Measurements from ENCODE around the gene VAMP2.

VAMP2 gene

GRCh38 chr17:8142158-8142886, 20.4 kb downstream of the VAMP2 start:
- 93 to 96% methylated on average over 23 of the region's 23 CpGs for WGBS, 2 experiments
- Histone ChIP-seq H3K36me3 (ENCODE audit: control insufficient read depth, insufficient read depth, low read length) (peaks cover 18% of the 10 kb centered on the region), H3K27me3 (ENCODE audit: control insufficient read depth, insufficient read depth, low read length, poor library complexity, severe bottlenecking) (peaks cover 10% of the 10 kb centered on the region), H3K4me3 (ENCODE audit: insufficient read depth, low read depth, low read length) (no peak overlapping the region), H3K4me1 (ENCODE audit: control insufficient read depth, insufficient read depth, low read length) (peaks cover 4% of the 10 kb centered on the region), H3K9me3 (ENCODE audit: control insufficient read depth, low read length) (no peaks in the 10 kb centered on the region), H3K27ac (ENCODE audit: insufficient read depth, low read depth, low read length, poor library complexity, severe bottlenecking) (no peak overlapping the region)

GRCh38 chr17:8141741-8142140, 21.0 kb downstream of the VAMP2 start:
- no peak overlapping the region for H3K4me3 ChIP-seq (ENCODE audit: insufficient read depth, low read depth, low read length)
- H3K36me3 ChIP-seq (ENCODE audit: control insufficient read depth, insufficient read depth, low read length): peaks cover 14% of the 10 kb centered on the region
- WGBS, 2 experiments: 94% methylated on average over 11 of the region's 11 CpGs

GRCh38 chr17:8141045-8141444, 21.7 kb downstream of the VAMP2 start:
- no peak overlapping the region for H3K4me3 ChIP-seq (ENCODE audit: insufficient read depth, low read depth, low read length)
- peaks cover 4% of the 10 kb centered on the region for H3K4me1 ChIP-seq (ENCODE audit: control insufficient read depth, insufficient read depth, low read length)
- H3K27me3 ChIP-seq (ENCODE audit: control insufficient read depth, insufficient read depth, low read length, poor library complexity, severe bottlenecking): peaks cover 14% of the 10 kb centered on the region
- H3K36me3 ChIP-seq (ENCODE audit: control insufficient read depth, insufficient read depth, low read length): peaks cover 7% of the 10 kb centered on the region
- WGBS, 2 experiments: 94 to 96% methylated on average over 7 of the region's 7 CpGs
- no peak overlapping the region for H3K27ac ChIP-seq (ENCODE audit: insufficient read depth, low read depth, low read length, poor library complexity, severe bottlenecking)
- no peaks in the 10 kb centered on the region for H3K9me3 ChIP-seq (ENCODE audit: control insufficient read depth, low read length)

More at GRCh38 chr17:8141741-8142140, 21.0 kb downstream of the VAMP2 start:
- Histone ChIP-seq H3K27ac (ENCODE audit: insufficient read depth, low read depth, low read length, poor library complexity, severe bottlenecking) (no peak overlapping the region), H3K9me3 (ENCODE audit: control insufficient read depth, low read length) (no peaks in the 10 kb centered on the region), H3K4me1 (ENCODE audit: control insufficient read depth, insufficient read depth, low read length) (peaks cover 4% of the 10 kb centered on the region), H3K27me3 (ENCODE audit: control insufficient read depth, insufficient read depth, low read length, poor library complexity, severe bottlenecking) (peaks cover 14% of the 10 kb centered on the region)

- H3K27me3 ChIP-seq (ENCODE audit: control insufficient read depth, insufficient read depth, low read length, poor library complexity, severe bottlenecking): peaks cover 14% of the 10 kb centered on the region
- H3K4me1 ChIP-seq (ENCODE audit: control insufficient read depth, insufficient read depth, low read length): peaks cover 4% of the 10 kb centered on the region
- H3K9me3 ChIP-seq (ENCODE audit: control insufficient read depth, low read length): no peaks in the 10 kb centered on the region
- no peak overlapping the region for H3K4me3 ChIP-seq (ENCODE audit: insufficient read depth, low read depth, low read length)
- peaks cover under 1% of the 10 kb centered on the region for H3K36me3 ChIP-seq (ENCODE audit: control insufficient read depth, insufficient read depth, low read length)
- 91 to 93% methylated on average over 16 to 18 of the region's 18 CpGs for WGBS, 2 experiments
- H3K27ac ChIP-seq (ENCODE audit: insufficient read depth, low read depth, low read length, poor library complexity, severe bottlenecking): no peak overlapping the region
Observed at GRCh38 chr17:8140065-8141029, 22.4 kb downstream of the VAMP2 start.

DNA sequence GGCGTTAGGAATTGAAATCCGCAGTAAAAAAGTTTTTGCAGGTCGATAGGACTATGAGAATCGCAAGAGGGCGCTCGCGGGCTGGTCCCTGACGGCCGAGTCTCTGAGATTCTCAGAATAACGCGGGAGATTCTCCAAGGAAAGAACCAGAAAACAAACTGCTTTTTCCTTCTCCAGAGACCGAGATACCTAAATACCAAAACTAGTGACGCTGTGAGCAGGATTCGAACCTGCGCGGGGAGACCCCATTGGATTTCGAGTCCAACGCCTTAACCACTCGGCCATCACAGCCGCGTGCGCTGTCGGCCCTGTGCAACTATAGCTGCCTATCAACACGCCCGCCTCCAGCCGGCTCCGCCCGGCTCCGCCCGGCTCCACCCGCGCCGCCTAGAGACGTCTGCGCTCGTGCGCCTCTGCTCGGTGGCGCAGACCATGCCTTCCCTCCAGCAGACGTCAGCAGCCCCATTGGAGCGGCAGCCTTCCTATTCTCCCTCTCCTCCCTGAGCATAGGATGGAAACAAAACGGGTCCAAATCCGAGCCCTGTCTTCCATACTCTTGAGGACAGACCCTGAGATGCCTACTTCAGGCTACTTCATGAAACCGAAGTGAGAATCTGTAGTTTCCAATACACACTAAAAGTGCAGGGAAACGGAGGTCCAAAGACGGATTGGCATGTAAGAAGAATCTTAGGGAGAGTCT, 23.9 kb downstream of the VAMP2 start:
- Histone ChIP-seq H3K4me3 (ENCODE audit: insufficient read depth, low read depth, low read length) (peak overlapping the region; percentile 76), H3K9me3 (ENCODE audit: control insufficient read depth, low read length) (no peaks in the 10 kb centered on the region), H3K27ac (ENCODE audit: insufficient read depth, low read depth, low read length, poor library complexity, severe bottlenecking) (peak overlapping the region; percentile 93), H3K27me3 (ENCODE audit: control insufficient read depth, insufficient read depth, low read length, poor library complexity, severe bottlenecking) (peaks cover 14% of the 10 kb centered on the region), H3K36me3 (ENCODE audit: control insufficient read depth, insufficient read depth, low read length) (no peaks in the 10 kb centered on the region), H3K4me1 (ENCODE audit: control insufficient read depth, insufficient read depth, low read length) (peaks cover 4% of the 10 kb centered on the region)
- 0% methylated on average over 46 of the region's 46 CpGs for WGBS, 2 experiments

DNA sequence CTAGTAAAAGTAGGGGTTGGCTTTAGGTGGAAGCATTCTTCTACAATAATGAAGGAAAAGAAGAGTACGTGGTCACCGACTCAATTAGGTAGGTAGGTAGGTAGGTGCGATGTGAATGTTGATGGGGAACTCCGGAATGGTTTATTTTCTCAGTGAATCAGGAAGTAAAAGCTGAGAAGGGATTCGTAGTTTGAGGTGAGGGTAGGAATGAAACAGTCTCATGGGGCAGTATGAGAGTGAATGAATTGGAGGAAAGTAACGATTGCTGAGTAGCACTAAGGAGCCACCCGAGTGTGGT, 24.4 kb downstream of the VAMP2 start:
- H3K9me3 ChIP-seq (ENCODE audit: control insufficient read depth, low read length): no peaks in the 10 kb centered on the region
- no peak overlapping the region for H3K27ac ChIP-seq (ENCODE audit: insufficient read depth, low read depth, low read length, poor library complexity, severe bottlenecking)
- peaks cover 7% of the 10 kb centered on the region for H3K4me1 ChIP-seq (ENCODE audit: control insufficient read depth, insufficient read depth, low read length)
- H3K27me3 ChIP-seq (ENCODE audit: control insufficient read depth, insufficient read depth, low read length, poor library complexity, severe bottlenecking): peaks cover 14% of the 10 kb centered on the region
- WGBS, 2 experiments: 2 to 5% methylated on average over 7 of the region's 7 CpGs
- peak overlapping the region; percentile 76 for H3K4me3 ChIP-seq (ENCODE audit: insufficient read depth, low read depth, low read length)
- H3K36me3 ChIP-seq (ENCODE audit: control insufficient read depth, insufficient read depth, low read length): no peaks in the 10 kb centered on the region

DNA sequence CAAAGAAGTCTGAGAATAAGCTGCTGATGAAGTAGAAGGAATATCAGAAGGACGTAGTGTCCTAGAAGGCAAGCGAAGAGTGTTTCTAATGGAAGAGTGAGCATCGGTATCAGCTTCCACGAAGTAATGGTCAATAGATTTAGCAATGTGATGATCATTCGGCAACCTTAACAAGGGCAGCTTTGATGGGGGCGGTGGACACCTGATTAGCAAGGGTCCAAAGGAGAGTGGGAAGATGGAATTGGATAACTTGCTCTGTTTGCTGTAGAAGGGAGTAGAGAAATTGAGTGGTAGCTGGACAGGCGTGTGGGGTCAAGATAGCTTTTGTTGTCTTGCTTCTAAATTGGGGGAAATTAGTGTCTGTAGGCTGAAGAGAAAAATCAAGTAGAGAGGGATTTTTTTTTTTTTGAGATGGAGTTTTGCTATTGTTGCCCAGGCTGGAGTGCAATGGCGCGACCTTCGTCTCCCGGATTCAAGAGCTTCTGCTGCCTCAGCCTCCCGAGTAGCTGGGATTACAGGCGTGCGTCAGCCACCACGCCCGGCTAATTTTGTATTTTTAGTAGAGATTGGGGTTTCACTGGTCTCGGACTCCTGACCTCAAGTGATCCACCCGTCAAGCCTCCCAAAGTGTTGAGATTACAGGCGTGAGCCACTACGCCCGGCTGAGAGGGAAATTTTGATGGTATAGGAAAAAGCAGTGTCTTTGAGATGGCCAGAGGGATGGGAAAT, 24.9 kb downstream of the VAMP2 start:
- Histone ChIP-seq H3K27ac (ENCODE audit: insufficient read depth, low read depth, low read length, poor library complexity, severe bottlenecking) (no peak overlapping the region), H3K9me3 (ENCODE audit: control insufficient read depth, low read length) (no peaks in the 10 kb centered on the region)

DNA sequence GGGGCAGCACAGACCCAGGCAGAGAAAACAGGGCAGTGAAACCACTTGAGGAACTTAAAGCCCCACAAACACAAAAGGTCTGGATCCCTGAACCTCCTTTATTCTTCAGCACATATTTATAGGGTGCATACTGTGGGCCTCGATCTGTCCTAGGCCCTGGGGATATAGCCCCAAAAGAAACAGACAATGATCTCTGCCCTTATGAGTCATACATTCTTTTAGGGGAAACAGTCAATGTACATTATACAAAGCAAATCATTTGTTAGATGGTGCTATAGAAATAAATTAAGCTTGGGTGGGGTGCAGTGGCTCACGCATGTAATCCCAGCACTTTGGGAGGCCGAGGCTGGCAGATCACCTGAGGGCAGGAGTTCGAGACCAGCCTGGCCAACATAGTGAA, 28.8 kb downstream of the VAMP2 start:
- H3K27ac ChIP-seq (ENCODE audit: insufficient read depth, low read depth, low read length, poor library complexity, severe bottlenecking): no peak overlapping the region
- H3K27me3 ChIP-seq (ENCODE audit: control insufficient read depth, insufficient read depth, low read length, poor library complexity, severe bottlenecking): peaks cover 28% of the 10 kb centered on the region
- H3K36me3 ChIP-seq (ENCODE audit: control insufficient read depth, insufficient read depth, low read length): no peaks in the 10 kb centered on the region
- H3K4me1 ChIP-seq (ENCODE audit: control insufficient read depth, insufficient read depth, low read length): peaks cover 7% of the 10 kb centered on the region
- H3K9me3 ChIP-seq (ENCODE audit: control insufficient read depth, low read length): no peaks in the 10 kb centered on the region
- 87 to 90% methylated on average over 4 of the region's 4 CpGs for WGBS, 2 experiments
- no peak overlapping the region for H3K4me3 ChIP-seq (ENCODE audit: insufficient read depth, low read depth, low read length)

More for the DNA sequence above, 24.9 kb downstream of the VAMP2 start:
- Histone ChIP-seq H3K4me3 (ENCODE audit: insufficient read depth, low read depth, low read length) (peak overlapping the region; percentile 76), H3K4me1 (ENCODE audit: control insufficient read depth, insufficient read depth, low read length) (peaks cover 7% of the 10 kb centered on the region), H3K36me3 (ENCODE audit: control insufficient read depth, insufficient read depth, low read length) (no peaks in the 10 kb centered on the region), H3K27me3 (ENCODE audit: control insufficient read depth, insufficient read depth, low read length, poor library complexity, severe bottlenecking) (peaks cover 14% of the 10 kb centered on the region)
- 30 to 31% methylated on average over 21 of the region's 21 CpGs for WGBS, 2 experiments

GRCh38 chr17:8133399-8133798, 29.3 kb downstream of the VAMP2 start:
- no peak overlapping the region for H3K27ac ChIP-seq (ENCODE audit: insufficient read depth, low read depth, low read length, poor library complexity, severe bottlenecking)
- no peaks in the 10 kb centered on the region for H3K9me3 ChIP-seq (ENCODE audit: control insufficient read depth, low read length)
- no peak overlapping the region for H3K4me3 ChIP-seq (ENCODE audit: insufficient read depth, low read depth, low read length)
- H3K36me3 ChIP-seq (ENCODE audit: control insufficient read depth, insufficient read depth, low read length): no peaks in the 10 kb centered on the region
- peaks cover 7% of the 10 kb centered on the region for H3K4me1 ChIP-seq (ENCODE audit: control insufficient read depth, insufficient read depth, low read length)
- H3K27me3 ChIP-seq (ENCODE audit: control insufficient read depth, insufficient read depth, low read length, poor library complexity, severe bottlenecking): peaks cover 34% of the 10 kb centered on the region
- WGBS, 2 experiments: 39 to 40% methylated on average over 12 of the region's 12 CpGs

Data from ectodermal cell (in vitro differentiated cells).